ENCODE data around the gene IMP3. TPM values are rescaled to one million over a fixed set of nuclear protein-coding genes. Genes with fewer than 3 reads are reported as not detected.
"Not testable (repeated sequence)": the region's sequence is repeated elsewhere in the genome, so short reads cannot be mapped to it uniquely, and the experiment has no call there.

The IMP3 gene
- polyA plus RNA-seq, 1 donor (not counting 4 experiments of a cell fraction or from before 2014, with no cell fraction given) = 70.4 TPM

DNA sequence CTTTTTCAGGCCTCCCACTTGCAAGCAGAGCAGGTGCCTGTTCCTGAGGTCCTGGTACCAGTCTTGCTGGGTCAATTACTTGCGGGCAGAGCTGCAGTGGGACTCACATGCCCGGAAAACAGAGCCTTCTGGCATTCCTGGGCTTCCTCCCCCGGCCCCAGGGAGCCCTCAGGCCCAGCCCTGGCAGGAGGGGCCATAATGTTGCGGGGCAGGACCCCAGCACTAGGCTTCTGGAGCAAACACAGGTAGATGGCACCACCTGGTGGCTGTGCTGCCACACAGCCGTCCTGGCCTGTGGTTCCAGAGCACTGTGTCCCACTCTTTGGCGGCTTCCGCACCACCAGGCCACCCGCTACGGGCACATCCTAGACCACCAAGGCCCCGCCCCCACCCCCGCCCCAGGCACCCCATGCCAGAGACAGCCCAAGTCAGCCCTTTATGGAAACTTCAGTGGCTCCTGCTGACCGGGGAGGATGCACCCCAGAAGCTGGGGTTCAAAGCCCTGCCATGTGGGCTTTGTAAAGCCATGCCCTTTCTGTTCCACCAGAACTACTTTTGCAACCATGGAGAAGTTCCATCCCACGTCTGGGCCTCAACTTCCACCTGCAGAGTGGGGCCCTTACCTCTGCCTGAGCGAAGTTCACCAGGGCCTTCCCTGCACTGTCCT lies 43.8 kb upstream of the IMP3 start:
- H3K27ac ChIP-seq (ENCODE audit: control insufficient read depth, insufficient read depth, low read length); H3K4me2 ChIP-seq (ENCODE audit: control insufficient read depth, extremely low read depth, insufficient read depth, low read depth, low read length); DNase-seq (ENCODE audit: low read depth, low spot score); H3K4me3 ChIP-seq (ENCODE audit: control insufficient read depth in 2 of 3, extremely low read depth in 1 of 3, insufficient read depth in 2 of 3, low read depth in 1 of 3, low read length in 3 of 3); H3K9me3 ChIP-seq (ENCODE audit: control insufficient read depth, low read depth, low read length); H3K9me1 ChIP-seq (ENCODE audit: control insufficient read depth, extremely low read depth, insufficient read depth, low read length); H2AFZ ChIP-seq (ENCODE audit: control insufficient read depth, low read length); H3K9ac ChIP-seq (ENCODE audit: control insufficient read depth, extremely low read depth, insufficient read depth, low read length); H3K27me3 ChIP-seq (ENCODE audit: control insufficient read depth, extremely low read depth, insufficient read depth, low read length); H3K36me3 ChIP-seq (ENCODE audit: control insufficient read depth in 2 of 2, extremely low read depth in 1 of 2, insufficient read depth in 2 of 2, low read length in 2 of 2); H3K79me2 ChIP-seq (ENCODE audit: control insufficient read depth, insufficient read depth, low read length); dilution Hi-C loops (cut with MboI; ENCODE audit: extremely low pct_ligation_motif_present, low sequenced_read_pairs); H3K4me1 ChIP-seq (ENCODE audit: control insufficient read depth, extremely low read depth, insufficient read depth, low read length); H4K20me1 ChIP-seq (ENCODE audit: control insufficient read depth, extremely low read depth, insufficient read depth, low read length): not testable (repeated sequence)
- FAIRE-seq = peak; percentile 69
- TF ChIP-seq, protein P1, sequence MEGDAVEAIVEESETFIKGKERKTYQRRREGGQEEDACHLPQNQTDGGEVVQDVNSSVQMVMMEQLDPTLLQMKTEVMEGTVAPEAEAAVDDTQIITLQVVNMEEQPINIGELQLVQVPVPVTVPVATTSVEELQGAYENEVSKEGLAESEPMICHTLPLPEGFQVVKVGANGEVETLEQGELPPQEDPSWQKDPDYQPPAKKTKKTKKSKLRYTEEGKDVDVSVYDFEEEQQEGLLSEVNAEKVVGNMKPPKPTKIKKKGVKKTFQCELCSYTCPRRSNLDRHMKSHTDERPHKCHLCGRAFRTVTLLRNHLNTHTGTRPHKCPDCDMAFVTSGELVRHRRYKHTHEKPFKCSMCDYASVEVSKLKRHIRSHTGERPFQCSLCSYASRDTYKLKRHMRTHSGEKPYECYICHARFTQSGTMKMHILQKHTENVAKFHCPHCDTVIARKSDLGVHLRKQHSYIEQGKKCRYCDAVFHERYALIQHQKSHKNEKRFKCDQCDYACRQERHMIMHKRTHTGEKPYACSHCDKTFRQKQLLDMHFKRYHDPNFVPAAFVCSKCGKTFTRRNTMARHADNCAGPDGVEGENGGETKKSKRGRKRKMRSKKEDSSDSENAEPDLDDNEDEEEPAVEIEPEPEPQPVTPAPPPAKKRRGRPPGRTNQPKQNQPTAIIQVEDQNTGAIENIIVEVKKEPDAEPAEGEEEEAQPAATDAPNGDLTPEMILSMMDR (optimal IDR thresholded peaks at IDR 0.05 in 1 of 3, IDR thresholded peaks at IDR 0.05 in 1 of 3, conservative IDR thresholded peaks at IDR 0.05 in 1 of 3; ENCODE audit: extremely low read depth in 1 of 3, insufficient read depth in 2 of 3, low read length in 3 of 3) = peak; percentile 62 to 90 (median 80)

- H3K27ac ChIP-seq (ENCODE audit: control insufficient read depth, insufficient read depth, low read length) = no peak overlapping the region
- peaks cover 10% of the 10 kb centered on the region for H3K4me1 ChIP-seq (ENCODE audit: control insufficient read depth, extremely low read depth, insufficient read depth, low read length)
- H3K9me3 ChIP-seq (ENCODE audit: control insufficient read depth, low read depth, low read length) = no peaks in the 10 kb centered on the region
- no peak overlapping the region for H3K9ac ChIP-seq (ENCODE audit: control insufficient read depth, extremely low read depth, insufficient read depth, low read length)
- TF ChIP-seq EZH2 (IDR thresholded peaks at IDR 0.05; ENCODE audit: low read length) = no peak
- TF ChIP-seq, protein P1 (optimal IDR thresholded peaks at IDR 0.05 in 1 of 3, IDR thresholded peaks at IDR 0.05 in 1 of 3, conservative IDR thresholded peaks at IDR 0.05 in 1 of 3; ENCODE audit: extremely low read depth in 1 of 3, insufficient read depth in 2 of 3, low read length in 3 of 3) = no peak
- H3K27me3 ChIP-seq (ENCODE audit: control insufficient read depth, extremely low read depth, insufficient read depth, low read length) = no peaks in the 10 kb centered on the region
- dilution Hi-C loops (cut with MboI; ENCODE audit: extremely low pct_ligation_motif_present, low sequenced_read_pairs) = no loop called here
- DNase-seq (ENCODE audit: low read depth, low spot score) (no peak), FAIRE-seq (no peak)
- H2AFZ ChIP-seq (ENCODE audit: control insufficient read depth, low read length) = no peak overlapping the region
- H3K9me1 ChIP-seq (ENCODE audit: control insufficient read depth, extremely low read depth, insufficient read depth, low read length) = no peaks in the 10 kb centered on the region
- no peaks in the 10 kb centered on the region for H3K79me2 ChIP-seq (ENCODE audit: control insufficient read depth, insufficient read depth, low read length)
- H3K4me3 ChIP-seq (ENCODE audit: control insufficient read depth in 2 of 3, extremely low read depth in 1 of 3, insufficient read depth in 2 of 3, low read depth in 1 of 3, low read length in 3 of 3) = no peak overlapping the region
- H3K36me3 ChIP-seq (ENCODE audit: control insufficient read depth in 2 of 2, extremely low read depth in 1 of 2, insufficient read depth in 2 of 2, low read length in 2 of 2) = no peaks in the 10 kb centered on the region
- H3K4me2 ChIP-seq (ENCODE audit: control insufficient read depth, extremely low read depth, insufficient read depth, low read depth, low read length) = no peak overlapping the region
- no peaks in the 10 kb centered on the region for H4K20me1 ChIP-seq (ENCODE audit: control insufficient read depth, extremely low read depth, insufficient read depth, low read length)
Measured at GRCh38 chr15:75682181-75683135, 42.4 kb upstream of the IMP3 start.
